ENCODE measurements around the gene PANK4. TPM values are rescaled to one million over a fixed set of nuclear protein-coding genes. Genes with fewer than 3 reads are reported as not detected.

The PANK4 gene
- total and polyA plus RNA-seq, 9 of the 15 experiments (the other 6 are each of a cell fraction or from before 2014, with no cell fraction given) = 0.93 to 55.6 (median 31.5) TPM

- TF ChIP-seq MGA (IDR thresholded peaks at IDR 0.05) (peak; percentile 9; the same call in 1 of the 2 replicates), TSC22D4 (tag; IDR thresholded peaks at IDR 0.05) (no peak), MLLT1 (IDR thresholded peaks at IDR 0.05) (no peak), PHF20 (IDR thresholded peaks at IDR 0.05; ENCODE audit: partially characterized antibody) (no peak), UBTF (IDR thresholded peaks at IDR 0.05; ENCODE audit: borderline replicate concordance in 1 of 2, low read depth in 2 of 2, low read length in 2 of 2) (peak in 1 of 2 experiments; percentile 32; a peak in 1 of 4 replicates), ZNF3 (CRISPR knock-in tag; IDR thresholded peaks at IDR 0.05) (no peak), ZC3H4 (CRISPR knock-in tag; IDR thresholded peaks at IDR 0.05; ENCODE audit: borderline replicate concordance) (no peak), PREB (CRISPR knock-in tag; IDR thresholded peaks at IDR 0.05) (no peak), ZC3H8 (IDR thresholded peaks at IDR 0.05) (no peak)
These were observed 33.3 kb upstream of the PANK4 start (continued) for GRCh38 chr1:2559509-2560298.
